ENCODE results near the gene WASF3.

WASF3 gene

GRCh38 chr13:26548205-26548765 is 9.2 kb upstream of the WASF3 start:
- DNase-seq = no peak

DNA sequence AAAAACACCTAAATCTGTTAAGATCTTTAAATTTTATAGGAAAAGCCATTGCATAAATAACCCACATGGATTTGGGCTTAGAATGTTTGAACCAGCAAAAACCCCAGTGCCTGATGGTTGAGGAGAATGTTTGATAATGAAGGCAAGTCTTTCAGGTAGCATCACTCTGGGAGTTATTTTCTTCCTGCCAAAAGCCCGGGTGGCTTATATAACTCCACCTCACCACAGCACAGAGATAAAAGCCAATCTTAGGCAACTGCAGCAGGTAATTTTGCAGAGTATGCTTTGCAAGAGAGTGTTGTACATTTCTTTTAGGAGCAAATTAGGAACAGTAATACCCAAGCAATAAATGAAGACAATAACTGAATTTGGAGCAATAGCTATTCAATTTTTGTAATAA is 7.8 kb upstream of the WASF3 start:
- no peak for DNase-seq

- DNase-seq = no peak
Measured at GRCh38 chr13:26551255-26551860, 6.1 kb upstream of the WASF3 start.

- DNase-seq = no peak
Measured at GRCh38 chr13:26555413-26555812, 2.1 kb upstream of the WASF3 start.

- no peak for DNase-seq
Measured at GRCh38 chr13:26557051-26557392, 461 bp upstream of the WASF3 start.

GRCh38 chr13:26558074-26558805 is 757 bp downstream of the WASF3 start:
- DNase-seq = no peak

GRCh38 chr13:26558987-26559386 is 1.5 kb downstream of the WASF3 start:
- DNase-seq = no peak

- no peak for DNase-seq
Measured at GRCh38 chr13:26560456-26560855, 3.0 kb downstream of the WASF3 start.

- DNase-seq = no peak
Measured at GRCh38 chr13:26561067-26561466, 3.6 kb downstream of the WASF3 start.

- no peak for DNase-seq
Measured at GRCh38 chr13:26561651-26562511, 4.4 kb downstream of the WASF3 start.

DNA sequence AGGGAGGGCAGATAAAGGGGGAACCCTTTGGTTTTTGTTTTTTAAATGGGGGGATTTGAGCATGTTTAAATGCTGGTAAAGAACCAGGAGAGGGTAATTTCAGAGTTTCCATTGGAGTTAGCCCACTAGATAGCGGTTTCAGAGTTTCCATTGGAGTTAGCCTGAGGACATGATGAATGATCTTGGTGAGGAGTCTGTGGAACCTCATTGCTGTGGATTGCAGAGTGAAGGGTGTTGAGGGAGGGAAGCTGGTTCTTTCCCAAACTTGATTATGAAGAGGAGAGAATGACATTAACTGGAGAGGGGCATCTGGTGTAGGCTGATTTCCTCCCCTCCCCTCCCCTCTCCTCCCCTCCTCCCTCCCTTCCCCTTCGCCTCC is 5.0 kb downstream of the WASF3 start:
- no peak for DNase-seq

DNA sequence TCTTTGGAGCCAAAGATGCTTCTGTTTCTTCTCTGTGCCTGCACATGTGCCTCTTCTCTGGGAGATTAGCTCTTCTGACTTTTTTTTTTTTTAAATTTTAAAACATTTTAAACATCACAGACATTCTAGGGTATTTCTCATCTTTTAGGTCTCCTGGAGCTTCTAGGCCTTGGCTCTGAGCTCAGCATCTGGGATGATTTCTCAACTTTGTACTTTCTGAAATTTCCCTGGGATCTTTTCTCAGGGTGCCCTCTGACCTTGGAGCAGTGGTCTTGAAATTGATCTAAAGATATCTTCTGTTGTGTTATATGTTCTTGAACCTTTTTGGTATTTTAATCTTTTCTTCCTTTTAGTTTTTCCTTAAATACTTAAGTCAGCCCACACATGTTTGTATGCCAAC is 6.2 kb downstream of the WASF3 start:
- no peak for DNase-seq

DNA sequence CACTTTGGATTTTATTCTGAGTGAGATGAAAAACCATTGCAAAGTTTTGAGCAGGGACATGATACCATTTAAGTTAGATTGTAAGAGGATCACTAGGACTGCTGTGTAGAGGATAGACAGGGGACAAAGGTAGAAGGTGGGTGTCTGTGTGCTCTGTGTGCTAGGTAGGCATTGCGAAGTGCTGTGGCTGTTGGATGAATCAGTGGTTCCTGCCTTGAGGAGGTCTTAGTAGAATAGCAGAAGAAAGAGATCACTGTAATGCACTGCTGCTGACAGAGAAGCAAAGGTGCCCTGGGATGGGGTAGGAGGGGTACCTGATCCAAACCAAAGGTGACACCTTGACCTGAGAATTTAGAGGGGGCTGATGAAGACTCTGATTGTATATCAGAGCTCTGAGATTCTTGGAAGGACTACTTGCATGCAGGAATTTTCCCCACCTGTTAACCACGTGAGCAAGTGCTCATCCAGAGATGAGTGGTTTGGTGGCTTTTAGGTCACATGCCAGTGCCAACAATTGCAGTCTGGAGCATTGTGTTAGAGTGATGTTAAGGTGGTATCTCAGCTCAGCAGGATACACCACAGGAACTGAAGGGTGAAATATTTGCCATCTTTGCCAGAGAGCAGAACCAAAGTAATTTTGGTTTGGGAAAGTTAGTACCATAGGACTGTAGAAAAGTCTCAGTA is 10.8 kb downstream of the WASF3 start:
- DNase-seq = no peak

GRCh38 chr13:26571518-26571917 is 14.0 kb downstream of the WASF3 start:
- DNase-seq = no peak

DNA sequence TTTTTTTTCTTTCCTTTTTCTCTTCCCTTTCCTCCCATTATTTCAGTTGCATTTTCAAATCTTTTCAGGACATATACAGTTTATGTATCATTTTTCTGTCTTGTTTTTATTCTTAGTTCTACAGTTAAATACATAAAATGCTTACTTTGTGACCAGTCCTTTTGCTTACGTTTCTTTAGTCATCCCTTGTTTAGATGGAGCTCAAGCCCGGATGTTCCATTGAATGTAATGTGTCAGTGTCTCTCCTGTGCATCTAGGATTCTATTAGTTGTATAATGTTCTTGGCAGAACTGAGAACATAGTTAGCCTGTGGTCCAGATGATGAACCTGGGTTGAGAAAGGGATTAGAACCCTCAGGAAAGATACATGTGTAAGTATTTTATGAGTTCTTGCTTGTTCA is 17.8 kb downstream of the WASF3 start:
- no peak for DNase-seq

DNA sequence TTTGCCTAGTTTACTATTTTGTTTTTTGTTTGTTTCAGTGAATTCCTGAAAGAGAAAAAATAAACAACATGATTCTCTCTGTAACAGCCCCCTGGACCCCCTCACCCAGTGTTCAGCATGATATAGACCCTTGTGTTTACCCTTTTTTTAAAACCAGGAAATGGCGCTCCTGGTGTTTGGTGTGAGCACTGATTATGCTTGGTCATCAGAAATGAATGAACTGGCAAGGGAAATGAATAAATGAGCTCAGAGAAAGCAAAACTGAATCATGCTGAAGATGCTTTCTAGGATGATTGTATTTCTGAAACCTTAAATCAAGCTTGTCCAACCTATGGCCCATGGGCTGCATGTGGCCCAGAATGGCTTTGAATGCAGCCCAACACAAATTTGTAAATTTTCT is 22.1 kb downstream of the WASF3 start:
- DNase-seq = no peak

DNA sequence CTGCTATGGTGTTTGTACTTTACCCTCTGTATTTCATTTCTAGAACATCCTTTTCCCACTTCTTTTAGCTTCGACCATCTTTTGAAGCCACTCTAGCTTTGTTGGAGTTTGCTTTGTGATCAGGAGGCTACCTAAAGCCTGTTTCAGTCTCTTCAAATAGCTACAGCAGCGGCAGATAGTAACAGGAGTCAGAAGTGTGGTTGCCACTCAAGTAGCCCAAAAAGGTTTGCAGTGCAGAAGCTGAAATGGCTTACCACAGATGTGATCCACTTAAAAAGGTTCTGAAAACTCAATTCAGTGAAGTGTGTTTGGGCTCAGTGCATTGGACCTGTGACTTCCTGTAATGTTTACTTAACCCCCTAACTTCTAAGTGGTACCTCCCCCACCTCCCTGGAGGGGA is 26.2 kb downstream of the WASF3 start:
- no peak for DNase-seq

DNA sequence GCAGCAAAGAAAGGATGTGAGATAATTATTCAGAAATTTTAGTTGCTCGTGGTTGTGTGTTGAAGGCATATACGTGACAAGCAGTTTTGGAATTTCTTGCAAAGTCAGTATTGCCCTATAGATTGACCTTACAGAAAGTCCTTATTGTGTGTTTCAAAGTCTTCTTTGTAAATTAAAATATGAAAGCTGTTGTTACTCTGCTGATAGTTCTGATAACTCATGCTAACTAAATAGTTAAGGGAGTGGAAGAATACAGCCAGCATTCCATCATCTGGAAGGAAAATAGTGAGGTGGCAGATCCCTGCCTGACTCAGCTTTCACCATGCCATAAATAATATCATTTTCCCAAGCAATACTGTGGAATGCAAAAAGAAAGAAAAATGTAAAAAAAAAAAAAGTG is 27.2 kb downstream of the WASF3 start:
- no peak for DNase-seq

DNA sequence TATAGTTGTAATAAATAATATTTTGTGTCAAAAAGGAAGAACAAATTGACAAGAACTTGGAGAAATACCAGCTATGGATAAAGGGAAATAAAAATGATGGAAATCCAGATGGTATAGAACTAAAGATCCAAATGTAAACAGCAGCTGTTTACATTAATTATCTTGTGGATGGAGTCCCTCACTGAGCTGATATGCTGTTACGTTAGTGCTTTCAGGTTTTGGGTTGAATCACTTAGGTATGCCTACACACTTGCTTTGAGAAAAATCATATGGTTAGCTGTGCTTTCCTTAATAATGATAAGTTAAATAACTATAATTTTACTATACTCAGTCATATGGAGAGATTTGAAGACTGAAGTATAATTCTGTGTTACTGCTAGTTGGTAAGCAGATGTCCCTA is 27.7 kb downstream of the WASF3 start:
- DNase-seq = no peak

- no peak for DNase-seq
Measured at GRCh38 chr13:26587251-26587650, 29.8 kb downstream of the WASF3 start.

DNA sequence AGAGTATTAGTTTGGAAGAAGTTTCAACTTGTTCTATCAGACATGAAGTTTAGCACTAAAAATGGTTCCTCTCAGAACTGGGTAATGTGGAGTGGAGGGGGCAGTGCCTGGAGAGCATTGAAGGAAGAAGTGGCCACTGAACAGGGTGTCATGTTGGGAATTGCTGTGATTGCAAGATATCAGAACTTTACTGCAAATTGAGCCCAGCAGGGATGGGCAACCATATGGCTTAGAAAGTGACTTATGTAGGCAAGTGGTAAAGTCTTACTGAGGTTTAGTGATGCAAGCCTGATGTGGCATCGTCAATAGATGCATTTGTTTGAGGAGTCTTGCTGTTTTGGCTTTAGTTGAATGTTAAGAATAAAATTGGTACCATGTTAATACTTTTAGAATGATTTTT is 31.7 kb downstream of the WASF3 start:
- DNase-seq = no peak

DNA sequence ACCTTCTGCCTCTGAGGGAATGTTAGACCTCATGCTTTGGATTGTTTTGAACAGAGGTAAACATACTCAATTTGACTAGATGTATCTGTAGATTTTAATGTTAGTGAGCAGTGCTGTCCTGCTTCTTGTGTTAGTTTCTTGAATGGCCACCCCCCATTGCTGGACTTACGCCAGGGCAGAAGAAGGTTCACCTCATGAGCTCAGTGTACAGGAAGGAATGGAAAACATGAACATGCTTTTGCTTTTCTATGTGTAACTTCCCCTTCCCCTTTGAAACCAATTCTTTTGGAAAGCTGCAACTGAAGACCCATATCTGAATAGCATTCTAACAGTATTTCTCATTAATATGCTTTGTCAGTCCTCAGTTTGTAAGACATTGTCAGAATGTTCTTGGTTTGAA is 32.3 kb downstream of the WASF3 start:
- no peak for DNase-seq

GRCh38 chr13:26590379-26590778 is 32.9 kb downstream of the WASF3 start:
- DNase-seq = no peak

Data from NCI-H2081 treated with DMSO at 0.1 percent for 48 hours (cell line).